NCI-H82 treated with DMSO at 0.1 percent for 48 hours (cell line): Measurements from ENCODE around the gene PEA15.

Experiments used
- DNase-seq: peaks from one replicate; lab custom pipeline; 2025; ENCODE audit not compliant: unreplicated experiment; lab: John Stamatoyannopoulos, UW

Gene PEA15

DNA sequence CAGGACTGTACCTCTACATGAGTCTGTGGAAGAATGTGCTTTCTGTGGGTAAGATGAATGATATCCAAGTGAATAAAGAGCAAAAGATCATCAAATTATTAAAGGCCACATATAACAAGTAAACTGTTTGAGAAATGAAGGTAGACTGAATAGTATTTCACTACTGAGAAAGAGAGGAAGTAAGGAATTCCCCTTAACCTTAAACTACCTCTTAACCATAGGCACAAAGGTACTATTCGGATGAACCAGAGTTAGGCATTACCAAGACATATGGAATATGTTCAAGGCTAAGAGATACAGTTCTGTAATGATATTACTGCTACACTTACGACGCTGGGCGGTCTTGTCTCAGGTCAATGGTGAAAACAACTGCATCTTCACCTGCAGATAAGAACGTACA is 31.6 kb downstream of the PEA15 start:
- no peak for DNase-seq

DNA sequence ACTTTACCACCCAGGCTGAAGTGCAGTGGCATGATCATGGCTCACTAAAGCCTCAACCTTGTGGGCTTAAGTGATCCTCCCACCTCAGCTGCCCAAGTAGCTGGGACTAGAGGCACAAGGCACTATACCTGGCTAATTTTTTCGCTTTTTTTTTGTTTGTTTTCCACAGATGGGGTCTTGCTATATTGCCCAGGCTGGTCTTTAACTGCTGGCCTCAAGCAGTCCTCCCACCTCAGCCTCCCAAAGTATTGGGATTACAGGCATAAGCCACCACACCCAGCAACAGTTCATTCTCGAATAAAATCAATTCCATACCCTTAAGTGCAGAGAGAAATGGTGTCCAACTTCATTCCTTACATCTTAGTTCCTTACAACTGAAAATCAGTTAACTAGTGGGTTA is 32.4 kb downstream of the PEA15 start:
- no peak for DNase-seq

DNA sequence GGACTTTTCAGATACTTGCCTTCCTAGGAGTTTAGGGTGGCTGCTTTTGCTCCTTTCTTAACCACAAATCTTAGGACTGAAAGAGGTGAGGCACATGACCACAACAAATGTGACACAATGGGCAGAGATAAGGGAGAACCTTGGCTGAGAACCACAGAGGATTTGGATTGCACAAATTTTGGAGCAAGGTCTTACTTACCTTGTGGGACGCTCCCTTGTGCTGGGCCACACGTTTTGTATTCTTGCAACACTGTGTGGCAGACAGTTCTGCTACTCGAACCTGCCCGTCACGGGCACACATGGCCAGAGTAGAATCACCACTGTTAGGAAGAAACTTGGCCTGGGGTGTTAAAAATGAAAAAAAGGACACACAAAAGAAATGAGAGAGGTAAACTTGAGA is 33.2 kb downstream of the PEA15 start:
- no peak for DNase-seq

DNA sequence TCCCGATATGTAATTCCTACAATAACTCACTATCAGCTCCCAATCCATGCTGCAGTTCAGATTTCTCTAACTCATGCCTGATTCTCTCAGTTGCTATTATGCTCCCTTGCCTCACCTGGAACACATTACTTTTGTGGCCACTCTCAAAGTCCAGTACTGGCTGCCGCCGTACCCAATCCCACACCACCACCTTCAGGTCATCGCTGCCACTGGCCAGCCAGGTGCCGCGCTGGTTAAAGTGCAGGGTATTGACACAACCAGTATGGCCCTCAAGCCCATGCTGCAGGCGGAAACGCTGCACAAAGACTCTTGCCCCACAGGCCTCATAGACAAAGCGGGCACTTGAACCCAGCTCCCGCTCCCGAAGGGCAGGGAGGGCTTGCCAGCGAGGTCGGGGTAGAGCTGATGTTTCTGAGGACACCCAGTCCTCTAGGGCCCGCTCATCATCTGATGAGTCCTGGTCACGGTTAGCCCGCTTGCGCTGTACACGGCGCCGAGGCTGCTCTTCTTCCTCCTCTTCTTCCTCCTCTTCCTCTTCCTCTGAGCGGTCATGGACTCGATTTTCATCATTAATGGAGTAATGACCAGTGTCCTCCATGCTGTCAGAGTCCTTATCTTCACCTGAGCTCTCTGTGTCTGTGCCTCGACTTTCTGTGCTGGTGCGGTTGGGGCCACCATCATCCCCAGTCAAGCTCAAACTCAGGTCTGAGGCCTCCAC is 34.6 kb downstream of the PEA15 start:
- DNase-seq: no peak

DNA sequence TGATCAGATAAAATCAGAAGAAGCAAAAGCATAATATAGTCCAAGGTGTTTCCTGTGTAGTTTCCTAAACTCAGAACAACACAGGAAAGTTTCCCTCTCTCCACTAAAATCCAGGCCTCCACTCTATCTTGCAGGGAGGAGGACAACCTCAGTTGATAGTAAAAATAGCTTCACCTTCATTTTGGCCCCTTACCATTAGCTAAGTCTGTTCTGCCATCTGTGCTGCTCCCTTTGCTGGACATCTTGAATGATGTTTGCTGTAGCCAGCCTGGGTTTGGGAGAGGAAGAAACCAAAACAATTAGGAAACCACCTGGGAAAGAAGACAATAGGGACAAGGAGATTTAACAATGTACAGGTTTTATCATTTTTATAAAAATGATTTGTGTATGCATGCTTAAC is 38.6 kb downstream of the PEA15 start:
- no peak for DNase-seq

- no peak for DNase-seq
These were observed 39.0 kb downstream of the PEA15 start for GRCh38 chr1:160244209-160244608.

DNA sequence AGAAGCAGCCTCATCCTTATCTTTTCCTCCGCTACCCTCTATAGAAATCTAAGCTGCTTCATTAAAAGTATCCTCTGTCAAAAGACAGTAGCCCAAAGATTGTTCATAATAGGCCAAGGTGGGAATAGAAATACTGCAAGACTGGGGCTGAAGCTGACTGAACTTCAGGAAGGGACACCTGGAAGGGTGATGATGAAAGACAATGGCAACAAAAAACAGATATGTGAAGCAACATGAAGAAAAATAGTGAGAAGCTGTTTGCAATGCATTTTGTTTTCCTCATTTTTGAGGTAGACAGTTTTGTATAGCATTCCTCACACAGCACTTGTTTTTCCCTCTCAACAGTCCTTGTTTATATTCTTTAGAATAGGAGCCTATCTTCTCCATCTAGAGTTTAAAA is 40.2 kb downstream of the PEA15 start:
- DNase-seq: no peak

- no peak for DNase-seq
These were observed 41.9 kb downstream of the PEA15 start for GRCh38 chr1:160247053-160247452.

- DNase-seq: no peak
These were observed 45.8 kb downstream of the PEA15 start for GRCh38 chr1:160251011-160251410.

GRCh38 chr1:160251687-160252526 is 46.7 kb downstream of the PEA15 start:
- peak; percentile 35 for DNase-seq

DNA sequence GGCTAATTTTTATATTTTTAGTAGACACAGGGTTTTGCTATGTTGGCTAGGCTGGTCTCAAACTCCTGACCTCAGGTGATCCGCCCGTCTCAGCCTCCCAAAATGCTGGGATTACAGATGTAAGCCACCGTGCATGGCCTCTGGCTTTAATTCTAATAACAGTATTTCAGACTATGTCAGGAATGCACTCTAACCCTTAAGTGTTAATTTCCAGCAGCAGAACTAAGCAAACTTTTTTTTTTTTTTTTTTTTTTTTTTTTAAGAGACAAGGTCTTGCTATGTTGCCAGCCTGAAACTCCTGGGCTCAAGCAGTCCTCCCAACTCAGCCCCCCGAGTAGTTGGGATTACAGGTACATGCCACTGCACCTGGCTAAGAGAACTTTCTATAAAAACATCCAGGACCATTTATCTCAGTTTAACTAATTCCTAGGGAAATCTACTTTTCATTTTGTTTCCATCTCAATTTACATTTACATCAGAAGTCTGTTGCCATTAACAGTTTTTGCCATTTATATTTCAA is 50.7 kb downstream of the PEA15 start:
- no peak for DNase-seq

DNA sequence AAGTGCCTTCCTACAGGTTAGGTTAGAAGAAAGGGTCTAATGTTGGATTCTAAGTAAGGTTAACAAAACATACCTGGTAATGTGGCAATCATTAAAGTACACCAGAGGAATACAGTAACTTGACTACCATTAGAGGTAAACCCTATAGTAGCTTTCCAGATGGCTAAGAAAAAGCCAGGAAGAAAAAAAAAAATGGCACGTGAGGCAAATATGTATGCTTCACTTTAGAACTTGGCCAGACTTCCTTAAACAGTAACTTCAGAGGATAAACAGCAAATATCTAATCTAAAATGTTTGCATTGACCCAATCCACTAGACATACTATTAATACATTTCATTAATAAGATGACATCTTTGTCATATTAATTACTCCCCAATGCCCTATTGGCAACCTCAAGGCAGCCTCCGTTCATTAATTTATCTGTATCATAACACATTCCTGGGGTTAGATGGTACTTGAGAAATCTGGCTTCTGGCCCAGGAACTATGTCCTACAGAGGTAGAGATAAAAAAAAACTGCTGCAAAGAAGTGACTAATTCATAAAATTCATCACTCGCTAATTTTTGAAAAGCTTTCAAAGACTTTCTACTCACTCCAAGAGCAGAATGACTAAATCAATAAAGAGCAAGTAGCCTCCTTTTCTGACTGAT is 51.3 kb downstream of the PEA15 start:
- no peak for DNase-seq

DNA sequence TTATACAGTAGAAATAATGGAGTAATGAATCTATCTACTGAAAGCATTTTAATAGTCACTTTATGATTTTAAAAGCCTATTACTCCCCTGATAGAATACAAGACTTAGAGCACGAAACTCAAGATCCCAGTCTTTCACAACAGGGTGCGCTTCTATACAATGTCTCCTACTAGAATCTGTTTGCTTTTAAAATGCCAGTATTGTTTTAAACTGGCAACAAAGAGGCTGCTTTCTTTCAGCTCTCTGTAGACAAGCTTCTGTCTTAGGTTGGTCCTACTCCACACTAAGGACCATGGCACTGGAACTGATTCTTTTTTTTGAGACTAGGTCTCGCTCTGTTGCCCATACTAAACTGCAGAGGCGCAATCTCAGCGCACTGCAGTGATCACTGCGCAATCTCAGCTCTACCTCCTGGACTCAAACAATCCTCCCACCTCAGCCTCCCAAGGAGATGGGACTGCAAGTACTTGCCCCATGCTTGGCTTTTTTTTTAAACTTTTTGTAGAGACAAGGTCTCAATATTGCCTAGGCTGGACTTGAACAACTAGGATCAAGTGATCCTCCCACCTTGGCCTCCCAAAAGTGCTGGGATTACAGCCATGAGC is 52.3 kb downstream of the PEA15 start:
- peak; percentile 49 for DNase-seq

DNA sequence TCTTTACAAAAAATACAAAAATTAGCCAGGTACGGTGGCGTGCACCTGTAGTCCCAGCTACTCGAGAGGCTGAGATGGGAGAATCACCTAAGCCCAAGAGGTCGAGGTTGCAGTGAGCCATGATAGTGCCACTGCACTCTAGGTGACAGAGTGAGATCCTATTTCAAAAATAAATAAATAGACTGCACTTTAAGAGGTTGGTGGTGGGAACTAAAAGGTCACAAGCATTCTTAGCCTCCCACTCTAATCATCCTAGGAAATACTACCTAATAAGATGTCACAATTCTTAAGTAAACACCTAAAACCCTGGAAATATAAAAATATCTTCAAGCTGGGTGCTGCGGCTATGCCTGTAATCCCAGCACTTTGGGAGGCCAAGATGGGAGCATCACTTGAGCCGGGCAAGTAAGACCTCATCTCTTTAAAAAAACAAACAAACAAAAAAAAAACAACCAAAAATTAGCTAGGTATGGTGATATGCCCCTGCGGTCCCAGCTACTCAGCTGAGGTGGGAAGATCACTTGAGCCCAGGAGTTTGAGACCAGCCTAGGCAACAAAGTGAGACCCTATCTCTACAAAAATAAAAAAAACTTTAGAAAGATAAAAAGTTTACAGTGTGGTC is 53.1 kb downstream of the PEA15 start:
- DNase-seq: no peak

- DNase-seq: no peak
These were observed 55.5 kb downstream of the PEA15 start for GRCh38 chr1:160260406-160261382.

- DNase-seq: peak; percentile 59
These were observed 56.3 kb downstream of the PEA15 start for GRCh38 chr1:160261556-160261892.

GRCh38 chr1:160261893-160262794 is 57.0 kb downstream of the PEA15 start, which contains the start of gene DCAF8:
Gene DCAF8 (minus strand): TSS chr1:160262549. CDS start chr1:160244008, 18,541 bp downstream.
- DNase-seq: peak; percentile 90

DNA sequence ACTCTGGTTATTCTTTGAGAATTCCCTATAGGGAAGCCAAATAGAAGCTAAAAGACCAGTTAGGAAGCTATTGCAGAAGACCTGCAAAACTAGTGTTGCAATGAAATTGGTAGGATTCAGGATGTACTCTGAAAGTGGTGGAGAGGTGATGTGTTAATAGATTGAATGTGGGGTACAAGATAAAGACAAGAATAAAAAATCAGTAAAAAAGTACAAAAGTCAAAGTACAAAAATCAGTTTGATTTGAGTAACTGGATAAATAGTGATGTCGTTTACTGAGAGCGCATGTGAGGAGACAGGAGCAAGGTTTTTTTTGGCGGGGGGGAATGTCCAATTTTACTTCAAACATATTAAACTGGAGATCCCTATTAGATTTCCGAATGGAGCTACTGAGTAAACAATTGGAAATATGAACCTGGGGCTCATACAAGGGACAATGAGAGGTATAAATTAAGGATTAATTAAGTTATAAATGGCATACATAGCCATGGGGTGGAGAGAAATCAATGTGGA is 59.7 kb downstream of the PEA15 start:
- DNase-seq: no peak
